HepG2 (cell line): ENCODE results near the gene CHDH. TPM values are rescaled to one million over a fixed set of nuclear protein-coding genes. Genes with fewer than 3 reads are reported as not detected.

ENCODE experiments used
- ATF4 ChIP-seq, 2 experiments: fragments of 450-650 bp in 1 of 2; sonication (generic) in 1 of 2; formaldehyde crosslinking; IDR thresholded peaks; 2 replicates each; pipeline versions ENCODE4 v1.5.0 to v1.8.0; 2020 to 2022; ENCODE audit warnings: mild to moderate bottlenecking in 1 of 2, missing genetic modification reagents in 1 of 2
- CERS6 ChIP-seq: sonication (generic); formaldehyde crosslinking; IDR thresholded peaks from 2 replicates; pipeline ENCODE4 v1.5.0; 2020; ENCODE audit warnings: missing genetic modification reagents
- ETV5 ChIP-seq: IDR thresholded peaks from 2 replicates; pipeline ENCODE4 v1.6.1; 2018; ENCODE audit warnings: missing biosample characterization, missing genetic modification reagents, inconsistent platforms, borderline replicate concordance
- GABPB1 ChIP-seq: IDR thresholded peaks from 2 replicates; pipeline ENCODE4 v1.6.1; 2016; ENCODE audit warnings: mild to moderate bottlenecking, missing genetic modification reagents, moderate library complexity, missing compliant biosample characterization
- HDAC1 ChIP-seq: sonication (generic); formaldehyde crosslinking; IDR thresholded peaks from 2 replicates; pipeline ENCODE4 v1.5.1; 2020; ENCODE audit warnings: mild to moderate bottlenecking, missing genetic modification reagents
- KLF6 ChIP-seq: IDR thresholded peaks from 2 replicates; pipeline ENCODE4 v1.8.0; 2016; ENCODE audit warnings: missing biosample characterization, missing genetic modification reagents
- LRRFIP1 ChIP-seq: sonication (generic); formaldehyde crosslinking; conservative IDR thresholded peaks from 2 replicates; pipeline ENCODE4 v1.4.0; 2020; ENCODE audit warnings: missing genetic modification reagents
- MEIS1 ChIP-seq: sonication (generic); formaldehyde crosslinking; IDR thresholded peaks from 2 replicates; pipeline ENCODE4 v1.9.0; 2021; ENCODE audit warnings: mild to moderate bottlenecking, missing genetic modification reagents, moderate library complexity, borderline replicate concordance
- MYPOP ChIP-seq: sonication (generic); formaldehyde crosslinking; IDR thresholded peaks from 2 replicates; pipeline ENCODE4 v1.8.1; 2023; ENCODE audit warnings: mild to moderate bottlenecking, moderate library complexity, missing genetic modification reagents
- PITX1 ChIP-seq: sonication (generic); formaldehyde crosslinking; IDR thresholded peaks from 2 replicates; pipeline ENCODE4 v1.5.1; 2020; ENCODE audit warnings: mild to moderate bottlenecking, missing genetic modification reagents
- TEF ChIP-seq: sonication (generic); formaldehyde crosslinking; IDR thresholded peaks from 2 replicates; pipeline ENCODE4 v1.5.0; 2020; ENCODE audit warnings: missing genetic modification reagents
- UBTF ChIP-seq: sonication (generic); formaldehyde crosslinking; IDR thresholded peaks from 2 replicates; pipeline ENCODE4 v1.4.0; 2020; ENCODE audit warnings: mild to moderate bottlenecking, missing genetic modification reagents
- YEATS2 ChIP-seq: sonication (generic); formaldehyde crosslinking; IDR thresholded peaks from 2 replicates; pipeline ENCODE4 v1.4.0; 2020; ENCODE audit warnings: missing genetic modification reagents, borderline replicate concordance
- ZFX ChIP-seq: sonication (generic); formaldehyde crosslinking; IDR thresholded peaks from 2 replicates; pipeline ENCODE4 v1.4.0; 2020; ENCODE audit warnings: mild to moderate bottlenecking, low read depth, missing genetic modification reagents, moderate library complexity
- ZNF569 ChIP-seq: sonication (generic); formaldehyde crosslinking; IDR thresholded peaks from 2 replicates; pipeline ENCODE4 v1.5.0; 2020; ENCODE audit warnings: mild to moderate bottlenecking, missing genetic modification reagents, moderate library complexity, borderline replicate concordance
- ZNF761 ChIP-seq: sonication (generic); formaldehyde crosslinking; conservative IDR thresholded peaks from 2 replicates; pipeline ENCODE4 v1.4.0; 2020; ENCODE audit warnings: mild to moderate bottlenecking, missing genetic modification reagents
- ZSCAN29 ChIP-seq: sonication (generic); formaldehyde crosslinking; conservative IDR thresholded peaks from 2 replicates; pipeline ENCODE4 v1.4.0; 2020; ENCODE audit warnings: mild to moderate bottlenecking, missing genetic modification reagents
- polyA plus RNA-seq, 8 experiments: library from polyadenylated mRNA; depleted of rRNA in 3 of 8; stranded (reverse) in 7 of 8; unstranded in 1 of 8; fragments of >200 nt; fragmentation: Illumina TruSeq in 4 of 8; extraction: Trizol in 4 of 8; gene quantifications; 2 replicates each; pipeline versions ENCODE4 v1.2.1 to v1.2.3, GENCODE V29; 2011 to 2016; ENCODE audit warnings: low read depth in 4 of 8, missing spikeins in 1 of 8, mixed read lengths in 1 of 8; ENCODE audit not compliant: insufficient read depth in 1 of 8
- total RNA-seq, 5 experiments: library from RNA; depleted of rRNA; stranded (reverse); fragments of >200 nt; fragmentation: Illumina TruSeq; extraction: Trizol; gene quantifications; 2 replicates each; pipeline ENCODE4 v1.2.3, GENCODE V29; 2016; ENCODE audit warnings: low read depth in 1 of 5

Gene CHDH
- total and polyA plus RNA-seq, 2 of the 13 experiments (the other 11 are each of a cell fraction or from before 2014, with no cell fraction given), result 28.1 to 48.9 TPM

GRCh38 chr3:53891497-53892285 is 45.5 kb upstream of the CHDH start, which contains the start of gene SELENOK (continued):
- TF ChIP-seq ETV5 (CRISPR knock-in tag) (peak; percentile 40; the same call in 1 of the 2 replicates), ZFX (CRISPR knock-in tag) (peak; percentile 76), GABPB1 (peak; percentile 97), YEATS2 (CRISPR knock-in tag) (peak; percentile 86; the same call in 1 of the 2 replicates), ZSCAN29 (peak; percentile 70), CERS6 (CRISPR knock-in tag) (no peak), HDAC1 (CRISPR knock-in tag) (peak; percentile 91), LRRFIP1 (CRISPR knock-in tag) (no peak), PITX1 (peak; percentile 43), MYPOP (CRISPR knock-in tag) (peak; percentile 76), UBTF (peak; percentile 75), TEF (CRISPR knock-in tag) (peak; percentile 55; the same call in 1 of the 2 replicates), ZNF569 (CRISPR knock-in tag) (no peak), ATF4 (CRISPR knock-in tag; IDR thresholded peaks at IDR 0.05) (peak in 1 of 2 experiments; percentile 30; a peak in 1 of 4 replicates), ZNF761 (CRISPR knock-in tag) (0 out of 2 replicates have a peak, but pooled peaks have one; percentile 39), KLF6 (CRISPR knock-in tag) (0 out of 2 replicates have a peak, but pooled peaks have one; percentile 15), MEIS1 (CRISPR knock-in tag) (peak; percentile 78)
